GM23248 (cell line): Measurements from ENCODE around the gene STRIP2.

Experiments
- EZH2 ChIP-seq: fragments of 200-600 bp; sonication (generic); IDR thresholded peaks from 2 replicates; pipeline ENCODE4 v1.6.1; 2018; ENCODE audit warnings: antibody characterized with exemption, mild to moderate bottlenecking; ENCODE audit not compliant: insufficient read depth, poor library complexity, severe bottlenecking
- EZH2phosphoT487 ChIP-seq: fragments of 200-600 bp; sonication (generic); IDR thresholded peaks from 2 replicates; pipeline ENCODE4 v1.6.1; 2018; ENCODE audit warnings: antibody characterized with exemption, moderate library complexity, mild to moderate bottlenecking, low read depth; ENCODE audit not compliant: insufficient read depth

- TF ChIP-seq EZH2, result no peak
- no peak for TF ChIP-seq EZH2phosphoT487
Observed at GRCh38 chr7:129468547-129468946, 34.3 kb downstream of the STRIP2 start.
